Suprapubic skin (tissue), 4 donors: ENCODE data around the gene ANTXR2.

ENCODE experiments used
- EP300 ChIP-seq: sonication (generic); formaldehyde crosslinking; IDR thresholded peaks from one replicate; pipeline ENCODE4 v1.6.1; 2017; ENCODE audit warnings: antibody characterized with exemption
- POLR2A ChIP-seq, 2 donors: fragments of 450-650 bp; IDR thresholded peaks; one replicate each; pipeline ENCODE4 v1.6.1; 2017; ENCODE audit warnings: antibody characterized with exemption in 2 of 2, mild to moderate bottlenecking in 2 of 2, moderate library complexity in 2 of 2
- POLR2AphosphoS5 ChIP-seq, 3 donors: sonication (generic); formaldehyde crosslinking; IDR thresholded peaks; one replicate each; pipeline ENCODE4 v1.6.1; 2017; ENCODE audit warnings: antibody characterized with exemption in 3 of 3
- TF ChIP-seq, protein P1 (sequence below), 2 donors: fragments of 200-600 bp in 1 of 2; fragments of 450-650 bp in 1 of 2; sonication (generic) in 1 of 2; IDR thresholded peaks; one replicate each; pipeline ENCODE4 v1.5.1; 2016 to 2019; ENCODE audit warnings: antibody characterized with exemption in 2 of 2, mild to moderate bottlenecking in 1 of 2, moderate library complexity in 1 of 2

DNA sequence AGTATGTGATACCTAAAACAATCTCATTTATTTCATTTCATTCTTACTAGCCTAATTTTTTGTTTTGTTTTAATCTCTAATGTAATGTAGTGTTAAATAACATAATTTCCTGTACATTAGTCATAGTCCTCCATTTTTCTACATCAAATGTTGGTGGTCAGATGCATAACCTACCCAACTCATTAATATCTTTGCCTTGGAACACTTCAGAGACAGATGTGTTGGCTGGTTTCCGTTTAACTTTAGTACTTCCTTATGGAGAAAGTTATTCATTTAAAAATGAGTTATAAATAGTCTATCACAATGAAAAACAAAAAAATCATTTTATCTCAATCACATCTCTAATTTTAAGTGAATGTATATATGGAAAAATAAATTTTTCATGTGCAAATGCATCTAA lies 190.2 kb downstream of the ANTXR2 start:
- TF ChIP-seq, protein P1, sequence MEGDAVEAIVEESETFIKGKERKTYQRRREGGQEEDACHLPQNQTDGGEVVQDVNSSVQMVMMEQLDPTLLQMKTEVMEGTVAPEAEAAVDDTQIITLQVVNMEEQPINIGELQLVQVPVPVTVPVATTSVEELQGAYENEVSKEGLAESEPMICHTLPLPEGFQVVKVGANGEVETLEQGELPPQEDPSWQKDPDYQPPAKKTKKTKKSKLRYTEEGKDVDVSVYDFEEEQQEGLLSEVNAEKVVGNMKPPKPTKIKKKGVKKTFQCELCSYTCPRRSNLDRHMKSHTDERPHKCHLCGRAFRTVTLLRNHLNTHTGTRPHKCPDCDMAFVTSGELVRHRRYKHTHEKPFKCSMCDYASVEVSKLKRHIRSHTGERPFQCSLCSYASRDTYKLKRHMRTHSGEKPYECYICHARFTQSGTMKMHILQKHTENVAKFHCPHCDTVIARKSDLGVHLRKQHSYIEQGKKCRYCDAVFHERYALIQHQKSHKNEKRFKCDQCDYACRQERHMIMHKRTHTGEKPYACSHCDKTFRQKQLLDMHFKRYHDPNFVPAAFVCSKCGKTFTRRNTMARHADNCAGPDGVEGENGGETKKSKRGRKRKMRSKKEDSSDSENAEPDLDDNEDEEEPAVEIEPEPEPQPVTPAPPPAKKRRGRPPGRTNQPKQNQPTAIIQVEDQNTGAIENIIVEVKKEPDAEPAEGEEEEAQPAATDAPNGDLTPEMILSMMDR (IDR thresholded peaks at IDR 0.05), result no peak
- no peak for TF ChIP-seq POLR2A (IDR thresholded peaks at IDR 0.05)
- TF ChIP-seq EP300, result no peak
- no peak for TF ChIP-seq POLR2AphosphoS5 (IDR thresholded peaks at IDR 0.05)
